AG09309 (cell line): ENCODE data around the gene ADAM33.

ENCODE experiments used
- DNase-seq: peaks from one replicate; pipeline ENCODE4 v3.0.0-alpha.2; 2010; ENCODE audit warnings: low read depth
- H3K4me3 ChIP-seq: 2 replicates; pipeline ENCODE4 v1.5.1; 2011; ENCODE audit warnings: mild to moderate bottlenecking, low read depth, low read length, moderate library complexity; ENCODE audit not compliant: control insufficient read depth
- CTCF ChIP-seq: IDR thresholded peaks from 2 replicates; pipeline ENCODE4 v1.5.1; 2011; ENCODE audit warnings: mild to moderate bottlenecking, low read depth, low read length, inconsistent platforms; ENCODE audit not compliant: insufficient read depth, control insufficient read depth; ENCODE audit errors: missing control alignments

The ADAM33 gene

GRCh38 chr20:3702611-3703391 lies 21.0 kb upstream of the ADAM33 start:
- H3K4me3 ChIP-seq: no peak overlapping the region
- DNase-seq: no peak
- TF ChIP-seq CTCF: no peak

GRCh38 chr20:3701061-3701998 lies 19.5 kb upstream of the ADAM33 start:
- H3K4me3 ChIP-seq: no peak overlapping the region
- TF ChIP-seq CTCF: no peak
- DNase-seq: no peak

GRCh38 chr20:3699037-3699436 lies 17.2 kb upstream of the ADAM33 start:
- no peak for DNase-seq
- no peak overlapping the region for H3K4me3 ChIP-seq
- no peak for TF ChIP-seq CTCF

GRCh38 chr20:3698591-3699001 lies 16.8 kb upstream of the ADAM33 start:
- H3K4me3 ChIP-seq: no peak overlapping the region
- no peak for DNase-seq
- no peak for TF ChIP-seq CTCF

GRCh38 chr20:3697588-3698305 lies 15.9 kb upstream of the ADAM33 start:
- TF ChIP-seq CTCF: no peak
- no peak overlapping the region for H3K4me3 ChIP-seq
- no peak for DNase-seq
